Neural cell (in vitro differentiated cells): ENCODE measurements around the gene ALK.

Experiments used
- CTCF ChIP-seq: fragments of 450-650 bp; IDR thresholded peaks from 2 replicates; pipeline ENCODE4 v1.5.1; 2014; ENCODE audit warnings: antibody characterized with exemption, mild to moderate bottlenecking, moderate library complexity; ENCODE audit not compliant: poor library complexity, severe bottlenecking
- EP300 ChIP-seq: fragments of 450-650 bp; conservative IDR thresholded peaks from 2 replicates; pipeline ENCODE4 v1.6.1; 2014; ENCODE audit warnings: antibody characterized with exemption, mild to moderate bottlenecking, moderate library complexity; ENCODE audit not compliant: poor library complexity, severe bottlenecking
- RAD21 ChIP-seq: fragments of 450-650 bp; conservative IDR thresholded peaks from 2 replicates; pipeline ENCODE4 v1.6.1; 2014; ENCODE audit warnings: antibody characterized with exemption, mild to moderate bottlenecking, moderate library complexity
- REST ChIP-seq: IDR thresholded peaks from 2 replicates; pipeline ENCODE4 v1.6.1; 2012; ENCODE audit warnings: borderline replicate concordance
- TAF1 ChIP-seq: IDR thresholded peaks from 2 replicates; pipeline ENCODE4 v1.6.1; 2012; ENCODE audit warnings: low read depth

- TF ChIP-seq CTCF = no peak
- TF ChIP-seq EP300 = no peak
- TF ChIP-seq REST = no peak
- TF ChIP-seq RAD21 = no peak
- no peak for TF ChIP-seq TAF1
Observed at GRCh38 chr2:29782087-29782486, 139.3 kb downstream of the ALK start.
